Subcutaneous adipose tissue (tissue), 4 donors: ENCODE data around the gene KRTAP20-2. TPM values are rescaled to one million over a fixed set of nuclear protein-coding genes. Genes with fewer than 3 reads are reported as not detected.

Experiments used
- total RNA-seq, 4 donors: library from RNA; depleted of rRNA; stranded (reverse); fragments of >200 nt; gene quantifications; one replicate each; pipeline ENCODE4 v1.1.0, GENCODE V29; 2016
- TF ChIP-seq, protein P1 (sequence below): fragments of 450-650 bp; IDR thresholded peaks from one replicate; pipeline ENCODE4 v1.5.1; 2016; ENCODE audit warnings: low read depth, mild to moderate bottlenecking, control low read depth, antibody characterized with exemption, moderate library complexity

The KRTAP20-2 gene
- total RNA-seq, 4 donors from 2014 or later: not detected

DNA sequence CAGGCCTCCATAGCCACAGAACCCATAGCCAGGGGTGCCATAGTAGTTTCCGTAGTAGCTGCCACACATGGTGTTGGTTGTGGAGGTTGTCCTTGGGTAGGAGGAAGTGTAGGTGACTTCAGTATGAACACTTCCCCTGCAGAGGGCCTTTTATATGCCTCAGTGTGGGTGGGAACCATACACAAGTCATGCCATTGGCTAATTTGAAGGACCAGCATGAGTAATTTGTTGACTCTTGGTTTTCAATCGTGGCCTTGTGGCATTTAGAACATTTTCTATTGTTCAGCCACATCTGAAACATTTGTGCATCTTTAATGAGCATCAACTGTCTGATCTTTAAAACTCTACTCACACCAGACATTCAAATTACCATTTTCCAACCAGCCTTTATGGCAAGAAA is 21.2 kb upstream of the KRTAP20-2 start, which contains the start of gene KRTAP6-1:
TSS of gene KRTAP6-1 (minus strand) at position 95 of the 400 bp plus-strand sequence. CDS start at position 69, 26 bp downstream.
- TF ChIP-seq, protein P1, sequence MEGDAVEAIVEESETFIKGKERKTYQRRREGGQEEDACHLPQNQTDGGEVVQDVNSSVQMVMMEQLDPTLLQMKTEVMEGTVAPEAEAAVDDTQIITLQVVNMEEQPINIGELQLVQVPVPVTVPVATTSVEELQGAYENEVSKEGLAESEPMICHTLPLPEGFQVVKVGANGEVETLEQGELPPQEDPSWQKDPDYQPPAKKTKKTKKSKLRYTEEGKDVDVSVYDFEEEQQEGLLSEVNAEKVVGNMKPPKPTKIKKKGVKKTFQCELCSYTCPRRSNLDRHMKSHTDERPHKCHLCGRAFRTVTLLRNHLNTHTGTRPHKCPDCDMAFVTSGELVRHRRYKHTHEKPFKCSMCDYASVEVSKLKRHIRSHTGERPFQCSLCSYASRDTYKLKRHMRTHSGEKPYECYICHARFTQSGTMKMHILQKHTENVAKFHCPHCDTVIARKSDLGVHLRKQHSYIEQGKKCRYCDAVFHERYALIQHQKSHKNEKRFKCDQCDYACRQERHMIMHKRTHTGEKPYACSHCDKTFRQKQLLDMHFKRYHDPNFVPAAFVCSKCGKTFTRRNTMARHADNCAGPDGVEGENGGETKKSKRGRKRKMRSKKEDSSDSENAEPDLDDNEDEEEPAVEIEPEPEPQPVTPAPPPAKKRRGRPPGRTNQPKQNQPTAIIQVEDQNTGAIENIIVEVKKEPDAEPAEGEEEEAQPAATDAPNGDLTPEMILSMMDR: no peak

DNA sequence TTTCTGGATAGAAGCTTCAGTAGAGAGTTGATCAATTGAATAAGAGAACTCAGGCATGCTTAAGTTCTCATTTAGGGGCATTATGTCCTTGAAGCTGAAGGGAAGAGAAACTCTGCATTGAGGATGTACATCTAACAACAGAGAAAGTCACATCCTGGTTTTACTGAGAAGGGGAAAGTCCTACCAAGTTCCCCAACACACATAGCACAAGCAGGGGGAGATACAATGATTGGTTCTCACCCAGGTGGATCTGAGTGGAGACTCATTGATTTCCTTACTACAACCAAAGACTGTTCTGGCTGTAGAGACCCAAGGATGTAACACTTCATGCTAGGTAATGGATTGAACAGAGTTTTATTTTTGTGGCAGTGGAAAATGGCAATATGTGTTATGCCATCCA is 19.8 kb upstream of the KRTAP20-2 start:
- TF ChIP-seq, protein P1: no peak

DNA sequence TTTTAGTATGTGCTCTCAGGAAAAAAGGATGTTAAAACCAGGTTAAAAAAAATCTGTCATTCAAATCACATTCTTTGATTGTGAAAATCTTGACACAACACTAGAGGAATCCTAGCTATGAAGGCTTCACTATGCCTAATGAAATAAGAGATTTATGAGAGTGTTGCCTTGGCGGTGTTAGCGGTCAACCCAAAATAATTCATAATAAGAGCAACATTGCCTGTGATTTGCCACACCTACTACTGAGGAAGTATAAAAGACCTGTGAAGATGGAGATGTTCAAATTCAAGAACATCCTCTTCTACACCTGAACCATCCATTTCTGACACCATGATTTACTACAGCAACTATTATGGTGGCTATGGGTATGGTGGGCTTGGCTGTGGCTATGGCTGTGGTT is 18.9 kb upstream of the KRTAP20-2 start, which contains the start of gene KRTAP20-1:
TSS of gene KRTAP20-1 (plus strand) at position 301 of the 400 bp plus-strand sequence. CDS start at position 331, 30 bp downstream.
- TF ChIP-seq, protein P1: no peak

DNA sequence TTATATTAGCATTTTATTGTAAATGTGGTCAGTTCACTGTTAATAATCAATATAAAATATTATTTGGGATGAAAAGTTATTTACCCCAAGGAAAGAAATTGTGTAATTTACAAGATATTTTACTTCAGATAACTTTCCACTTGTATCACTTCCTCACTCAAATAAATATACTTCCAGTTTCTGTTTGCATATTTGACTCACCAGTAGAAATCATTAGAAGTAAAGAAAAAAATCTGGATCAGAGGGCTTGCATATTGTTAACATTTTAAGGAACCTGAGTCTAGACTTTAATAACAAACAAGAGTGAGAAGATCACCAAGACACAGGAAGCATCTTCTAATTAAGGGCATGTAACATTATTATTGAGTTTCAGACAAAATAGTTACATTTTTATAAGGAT is 14.9 kb upstream of the KRTAP20-2 start:
- TF ChIP-seq, protein P1: no peak

DNA sequence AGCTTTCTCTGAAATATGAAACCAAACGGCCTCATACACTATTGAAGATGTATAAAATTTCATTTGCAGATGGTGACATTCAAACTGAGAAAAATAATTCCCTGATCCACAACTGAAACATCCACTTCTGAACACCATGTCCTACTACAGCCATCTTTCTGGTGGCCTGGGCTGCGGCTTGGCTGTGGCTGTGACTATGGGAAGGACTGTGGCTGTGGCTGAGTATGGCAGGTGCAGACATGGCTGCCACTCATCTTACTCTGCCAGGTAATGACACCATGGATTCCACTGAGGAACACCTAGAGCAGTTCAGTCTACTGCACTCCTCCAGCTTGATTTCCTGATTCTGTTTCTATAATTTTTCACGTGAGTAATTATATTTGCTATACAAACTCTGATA is 14.5 kb upstream of the KRTAP20-2 start, which contains the start of gene KRTAP20-4:
TSS of gene KRTAP20-4 (plus strand) at position 106 of the 400 bp plus-strand sequence.
- TF ChIP-seq, protein P1: no peak

DNA sequence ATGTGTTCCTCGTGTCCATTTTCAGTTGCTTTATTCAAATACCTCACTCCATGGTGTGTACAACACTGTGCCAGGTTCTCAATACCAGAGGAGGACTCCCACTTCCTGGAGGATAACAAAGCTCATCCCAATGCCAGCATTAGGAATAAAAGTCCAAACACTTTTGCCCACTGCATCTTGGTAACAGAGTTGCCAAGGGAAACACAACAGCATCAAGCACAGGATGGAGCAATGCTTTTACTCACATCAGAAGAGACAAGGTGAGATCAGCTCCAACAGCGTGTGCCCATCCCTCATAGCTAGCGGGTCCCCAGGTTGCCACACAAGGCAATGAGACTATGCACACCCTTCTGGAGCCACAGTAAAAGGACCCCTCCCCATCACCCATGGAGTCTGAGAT is 11.6 kb upstream of the KRTAP20-2 start:
- TF ChIP-seq, protein P1: no peak

DNA sequence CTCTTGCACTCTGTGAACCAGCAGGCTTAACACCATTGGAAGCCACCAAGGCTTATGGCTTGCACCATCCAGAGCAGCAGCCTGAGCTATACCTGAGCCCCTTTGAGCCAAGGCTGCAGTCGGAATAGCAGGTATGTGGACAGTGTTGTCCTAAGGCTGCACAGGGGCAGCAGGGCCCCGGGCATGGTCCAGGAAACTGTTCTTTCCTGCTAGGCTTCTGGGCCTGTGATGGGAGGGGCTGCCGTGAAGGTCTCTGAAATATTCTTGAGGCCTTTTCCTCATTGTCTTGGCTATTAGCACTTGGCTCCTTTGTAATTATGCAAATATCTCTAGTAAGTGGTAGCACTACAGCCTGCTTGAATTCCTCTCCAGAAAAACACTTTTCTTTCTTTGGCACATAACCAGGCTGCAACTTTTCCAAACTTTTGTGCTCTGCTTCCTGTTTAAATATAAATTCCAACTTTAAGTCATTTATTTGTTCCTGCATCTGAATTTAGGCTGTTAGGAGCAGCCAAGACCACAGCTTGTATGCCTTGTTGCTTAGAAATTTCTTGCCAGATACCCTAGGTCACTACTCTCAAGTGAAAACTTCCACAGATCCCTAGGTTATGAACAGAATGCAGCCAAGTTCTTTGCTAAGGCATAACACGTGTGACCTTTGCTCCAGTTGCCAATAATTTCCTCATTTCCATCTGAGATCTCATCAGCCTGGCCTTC is 9.4 kb upstream of the KRTAP20-2 start:
- TF ChIP-seq, protein P1: no peak
